GM12878 (cell line): ENCODE results near the gene PNLIPRP2. TPM values are rescaled to one million over a fixed set of nuclear protein-coding genes. Genes with fewer than 3 reads are reported as not detected.

ENCODE experiments used
- ATAC-seq: fragments of 200-7000 bp; cut with Tn5 transposase; 3 replicates; pipeline ENCODE4 v1.9.1; 2020; ENCODE audit warnings: mild to moderate bottlenecking, moderate library complexity
- BruUV-seq: library from RNA; stranded (reverse); fragments of 400-500 nt; replicated peaks from 2 replicates; lab custom pipeline; 2021; lab: Mats Ljungman, UMichigan
- CTCF ChIA-PET: fragments of 300-600 bp; sonication (Branson Sonifier 250); formaldehyde crosslinking; extraction: SDS; loops from one replicate; lab custom pipeline; 2021; ENCODE audit warnings: inconsistent platforms; lab: Yijun Ruan, JAX
- POLR2A ChIA-PET: fragments of 350-600 bp; formaldehyde crosslinking; extraction: SDS; loops from one replicate; lab custom pipeline; 2021; ENCODE audit warnings: inconsistent platforms; lab: Charles Lee
- RAD21 ChIA-PET: fragments of 300-600 bp; sonication (Branson Sonifier 250); formaldehyde crosslinking; loops from one replicate; lab custom pipeline; 2023; ENCODE audit warnings: antibody characterized with exemption; ENCODE audit not compliant: unreplicated experiment; lab: Charles Lee
- SMC1A ChIA-PET: fragments of 300-600 bp; sonication (Branson Sonifier 250); formaldehyde crosslinking; loops from one replicate; lab custom pipeline; 2023; ENCODE audit not compliant: unreplicated experiment, uncharacterized antibody; lab: Charles Lee
- DNase-seq: peaks from one replicate; pipeline ENCODE4 v3.0.0-alpha.2; 2011; ENCODE audit warnings: low read depth, low spot score
- FAIRE-seq: peaks from 3 replicates; lab custom pipeline; 2011; peaks lifted over from hg19 to GRCh38; lab: Jason Lieb, UNC
- H2AFZ ChIP-seq: 2 replicates; pipeline ENCODE4 v1.6.0; 2011; ENCODE audit warnings: low read depth, low read length, control low read depth; ENCODE audit not compliant: control insufficient read depth
- H3K27ac ChIP-seq: 2 replicates; pipeline ENCODE4 v1.5.1; 2011; ENCODE audit warnings: control low read depth; ENCODE audit not compliant: control insufficient read depth, insufficient read depth
- H3K27me3 ChIP-seq, 2 experiments: replicated peaks in 1 of 2; 2 replicates each; pipeline versions ENCODE4 v1.6.0 to v1.6.1; 2011; ENCODE audit warnings: low read length in 1 of 2; ENCODE audit not compliant: control insufficient read depth in 2 of 2, insufficient read depth in 2 of 2
- H3K36me3 ChIP-seq, 2 experiments: 2 replicates each; pipeline ENCODE4 v1.5.1; 2011; ENCODE audit warnings: low read length in 1 of 2; ENCODE audit not compliant: control insufficient read depth in 2 of 2, insufficient read depth in 2 of 2
- H3K4me1 ChIP-seq: 2 replicates; pipeline ENCODE4 v1.6.1; 2011; ENCODE audit warnings: mild to moderate bottlenecking, low read length, moderate library complexity, mixed read lengths; ENCODE audit not compliant: control insufficient read depth, insufficient read depth
- H3K4me2 ChIP-seq: 2 replicates; pipeline ENCODE4 v1.6.0; 2011; ENCODE audit warnings: control low read depth; ENCODE audit not compliant: control insufficient read depth, insufficient read depth
- H3K4me3 ChIP-seq: fragments of 200-600 bp; sonication (generic); 2 replicates; pipeline ENCODE4 v1.5.1; 2016
- H3K79me2 ChIP-seq: 2 replicates; pipeline ENCODE4 v1.6.0; 2011; ENCODE audit warnings: low read length; ENCODE audit not compliant: control insufficient read depth, insufficient read depth
- H3K9ac ChIP-seq: 2 replicates; pipeline ENCODE4 v1.8.0; 2011; ENCODE audit warnings: low read length, control low read depth, mixed read lengths; ENCODE audit not compliant: control insufficient read depth, insufficient read depth
- H3K9me3 ChIP-seq: replicated peaks from 3 replicates; pipeline ENCODE4 v1.5.1; 2011; ENCODE audit warnings: mild to moderate bottlenecking, low read length; ENCODE audit not compliant: control insufficient read depth, insufficient read depth
- H4K20me1 ChIP-seq: 2 replicates; pipeline ENCODE4 v1.6.0; 2011; ENCODE audit not compliant: control insufficient read depth, insufficient read depth
- ASH2L ChIP-seq: fragments of 300-600, 200-600 bp; sonication (generic); IDR thresholded peaks from 2 replicates; pipeline ENCODE4 v1.6.1; 2017; ENCODE audit warnings: low read depth, mild to moderate bottlenecking, borderline replicate concordance
- CBX3 ChIP-seq: fragments of 200-600 bp; sonication (generic); IDR thresholded peaks from 2 replicates; pipeline ENCODE4 v1.6.1; 2016; ENCODE audit warnings: low read depth, borderline replicate concordance
- CREM ChIP-seq: IDR thresholded peaks from 2 replicates; pipeline ENCODE4 v1.6.1; 2014; ENCODE audit warnings: antibody characterized with exemption, low read depth
- EZH2 ChIP-seq: IDR thresholded peaks from 2 replicates; pipeline ENCODE4 v1.6.1; 2012; ENCODE audit warnings: low read depth, mild to moderate bottlenecking, control low read depth, inconsistent platforms, low read length, borderline replicate concordance; ENCODE audit not compliant: control insufficient read depth
- FOXM1 ChIP-seq: IDR thresholded peaks from 2 replicates; pipeline ENCODE4 v1.6.1; 2012; ENCODE audit warnings: low read depth, mild to moderate bottlenecking, inconsistent platforms, low read length, moderate library complexity
- JUNB ChIP-seq: IDR thresholded peaks from 2 replicates; pipeline ENCODE4 v1.6.1; 2016; ENCODE audit warnings: antibody characterized with exemption, mild to moderate bottlenecking
- MEF2A ChIP-seq: IDR thresholded peaks from 2 replicates; pipeline ENCODE4 v1.6.1; 2011; ENCODE audit warnings: low read depth, mild to moderate bottlenecking, low read length, moderate library complexity; ENCODE audit not compliant: insufficient read depth
- POLR2AphosphoS5 ChIP-seq: IDR thresholded peaks from 2 replicates; pipeline ENCODE4 v1.6.1; 2011; ENCODE audit warnings: mild to moderate bottlenecking, low read length, inconsistent platforms
- RB1 ChIP-seq: fragments of 450-650 bp; formaldehyde crosslinking; IDR thresholded peaks from 2 replicates; pipeline ENCODE4 v1.6.1; 2017; ENCODE audit warnings: mild to moderate bottlenecking, borderline replicate concordance
- SUPT20H ChIP-seq: IDR thresholded peaks from 2 replicates; pipeline ENCODE4 v1.6.1; 2011; ENCODE audit warnings: low read depth, mild to moderate bottlenecking, low read length, moderate library complexity, borderline replicate concordance; ENCODE audit not compliant: control insufficient read depth
- TCF12 ChIP-seq: IDR thresholded peaks from 2 replicates; pipeline ENCODE4 v1.6.1; 2011; ENCODE audit warnings: low read depth, mild to moderate bottlenecking, low read length
- TCF3 ChIP-seq: IDR thresholded peaks from 2 replicates; pipeline ENCODE4 v1.6.1; 2012; ENCODE audit warnings: low read depth, mild to moderate bottlenecking, low read length, borderline replicate concordance; ENCODE audit not compliant: insufficient read depth
- YBX1 ChIP-seq: fragments of 450-650 bp; IDR thresholded peaks from 2 replicates; pipeline ENCODE4 v1.6.1; 2016; ENCODE audit warnings: antibody characterized with exemption
- ZBTB4 ChIP-seq: fragments of 450-650 bp; formaldehyde crosslinking; IDR thresholded peaks from 2 replicates; pipeline ENCODE4 v1.4.0; 2022; ENCODE audit warnings: mild to moderate bottlenecking, moderate library complexity
- ZNF384 ChIP-seq: IDR thresholded peaks from 2 replicates; pipeline ENCODE4 v1.6.1; 2012; ENCODE audit warnings: low read depth, mild to moderate bottlenecking, low read length, improper control_type of control experiment, borderline replicate concordance
- WGBS: methylation state at CpG from one replicate; pipeline ENCODE4 v1.1.6; 2016; ENCODE audit warnings: low lambda C conversion rate; ENCODE audit not compliant: insufficient replicate concordance, insufficient coverage; ENCODE audit errors: missing lambda C conversion rate; 5-methylcytosine and 5-hydroxymethylcytosine counted together
- in situ Hi-C: fragments of 300-500 bp; cut with MboI; formaldehyde crosslinking; loops from 9 replicates; pipeline ENCODE4 v1.14.3; 2018; ENCODE audit warnings: mixed read lengths
- intact Hi-C: fragments of 100-400 bp; cut with micrococcal nuclease; formaldehyde crosslinking; loops from one replicate; pipeline ENCODE4 v1.14.2; 2022; ENCODE audit not compliant: unreplicated experiment
- polyA plus RNA-seq, 11 experiments: library from polyadenylated mRNA; depleted of rRNA in 4 of 11; unstranded in 6 of 11; stranded (reverse) in 5 of 11; fragments of >200 nt; fragmentation: Nextera tagmentation in 4 of 11; fragmentation: Illumina TruSeq in 1 of 11; extraction: Ambion mirVana in 4 of 11; extraction: Trizol in 1 of 11; gene quantifications; 1 replicate in 1 of 11; 2 replicates in 10 of 11; pipeline versions ENCODE4 v1.2.1 to v1.2.3, GENCODE V29; 2011 to 2016; ENCODE audit warnings: inconsistent platforms in 2 of 11, missing spikeins in 2 of 11, low read depth in 1 of 11
- total RNA-seq, 4 experiments: library from RNA; depleted of rRNA in 3 of 4; stranded (reverse); fragments of >200 nt in 3 of 4; fragmentation: Illumina TruSeq in 1 of 4; extraction: Trizol in 1 of 4; gene quantifications; 2 replicates each; pipeline versions ENCODE4 v1.2.1 to v1.2.3, GENCODE V29; 2013 to 2021
- TF ChIP-seq, protein P1 (sequence below): fragments of 150-350 bp; IDR thresholded peaks from 2 replicates; pipeline ENCODE4 v1.6.1; 2016; ENCODE audit warnings: low read depth, low read length
- TF ChIP-seq, protein P2 (sequence below): fragments of 450-650 bp; IDR thresholded peaks from 2 replicates; pipeline ENCODE4 v1.6.1; 2018; ENCODE audit warnings: borderline replicate concordance, mild to moderate bottlenecking; ENCODE audit not compliant: partially characterized antibody

The PNLIPRP2 gene
- total and polyA plus RNA-seq, 10 of the 15 experiments (the other 5 are each of a cell fraction or from before 2014, with no cell fraction given): 0.33 TPM; not detected in 9

DNA sequence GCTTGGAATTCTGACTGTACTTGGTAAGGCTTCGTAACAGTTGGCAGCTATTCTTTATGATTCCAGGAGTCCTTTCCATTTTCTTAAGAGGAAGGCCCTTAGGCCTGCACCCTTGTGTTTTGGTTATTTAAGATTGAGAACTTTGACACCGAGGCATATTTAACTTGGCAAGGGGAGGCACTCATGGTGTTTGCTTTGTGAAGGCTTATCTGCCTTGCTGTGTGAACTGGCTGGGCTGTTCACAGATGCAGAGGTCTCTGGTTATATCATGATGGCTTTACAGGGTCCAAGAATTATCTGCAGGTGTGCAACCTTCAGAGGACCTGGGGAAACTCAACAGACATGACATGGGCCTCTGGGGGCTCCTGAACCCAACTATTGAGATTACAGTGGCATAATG lies 30.8 kb upstream of the PNLIPRP2 start:
- Histone ChIP-seq H3K9me3 (no peaks in the 10 kb centered on the region), H4K20me1 (no peaks in the 10 kb centered on the region), H3K27ac (no peak overlapping the region), H3K27me3 (no peaks in the 10 kb centered on the region), H3K9ac (no peak overlapping the region), H3K79me2 (no peaks in the 10 kb centered on the region), H3K4me1 (no peaks in the 10 kb centered on the region), H3K4me2 (no peak overlapping the region), H3K36me3 (no peaks in the 10 kb centered on the region), H3K4me3 (no peak overlapping the region), H2AFZ (no peak overlapping the region)
- ChIA-PET POLR2A (no interaction called here), CTCF (no interaction called here), RAD21 (no interaction called here), SMC1A (no interaction called here)
- in situ Hi-C loops: no loop called here
- no TSS peak for BruUV-seq
- no peak for FAIRE-seq
- DNase-seq: no peak
- intact Hi-C loops: no loop called here
- TF ChIP-seq JUNB (no peak), CREM (no peak), RB1 (no peak), SUPT20H (no peak), ZNF384 (no peak), POLR2AphosphoS5 (no peak), FOXM1 (no peak), ASH2L (no peak), EZH2 (no peak), TCF3 (no peak), ZBTB4 (CRISPR knock-in tag) (no peak), TCF12 (no peak), YBX1 (no peak), MEF2A (no peak), CBX3 (no peak)
- TF ChIP-seq, protein P1, sequence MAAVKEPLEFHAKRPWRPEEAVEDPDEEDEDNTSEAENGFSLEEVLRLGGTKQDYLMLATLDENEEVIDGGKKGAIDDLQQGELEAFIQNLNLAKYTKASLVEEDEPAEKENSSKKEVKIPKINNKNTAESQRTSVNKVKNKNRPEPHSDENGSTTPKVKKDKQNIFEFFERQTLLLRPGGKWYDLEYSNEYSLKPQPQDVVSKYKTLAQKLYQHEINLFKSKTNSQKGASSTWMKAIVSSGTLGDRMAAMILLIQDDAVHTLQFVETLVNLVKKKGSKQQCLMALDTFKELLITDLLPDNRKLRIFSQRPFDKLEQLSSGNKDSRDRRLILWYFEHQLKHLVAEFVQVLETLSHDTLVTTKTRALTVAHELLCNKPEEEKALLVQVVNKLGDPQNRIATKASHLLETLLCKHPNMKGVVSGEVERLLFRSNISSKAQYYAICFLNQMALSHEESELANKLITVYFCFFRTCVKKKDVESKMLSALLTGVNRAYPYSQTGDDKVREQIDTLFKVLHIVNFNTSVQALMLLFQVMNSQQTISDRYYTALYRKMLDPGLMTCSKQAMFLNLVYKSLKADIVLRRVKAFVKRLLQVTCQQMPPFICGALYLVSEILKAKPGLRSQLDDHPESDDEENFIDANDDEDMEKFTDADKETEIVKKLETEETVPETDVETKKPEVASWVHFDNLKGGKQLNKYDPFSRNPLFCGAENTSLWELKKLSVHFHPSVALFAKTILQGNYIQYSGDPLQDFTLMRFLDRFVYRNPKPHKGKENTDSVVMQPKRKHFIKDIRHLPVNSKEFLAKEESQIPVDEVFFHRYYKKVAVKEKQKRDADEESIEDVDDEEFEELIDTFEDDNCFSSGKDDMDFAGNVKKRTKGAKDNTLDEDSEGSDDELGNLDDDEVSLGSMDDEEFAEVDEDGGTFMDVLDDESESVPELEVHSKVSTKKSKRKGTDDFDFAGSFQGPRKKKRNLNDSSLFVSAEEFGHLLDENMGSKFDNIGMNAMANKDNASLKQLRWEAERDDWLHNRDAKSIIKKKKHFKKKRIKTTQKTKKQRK: no peak
- TF ChIP-seq, protein P2, sequence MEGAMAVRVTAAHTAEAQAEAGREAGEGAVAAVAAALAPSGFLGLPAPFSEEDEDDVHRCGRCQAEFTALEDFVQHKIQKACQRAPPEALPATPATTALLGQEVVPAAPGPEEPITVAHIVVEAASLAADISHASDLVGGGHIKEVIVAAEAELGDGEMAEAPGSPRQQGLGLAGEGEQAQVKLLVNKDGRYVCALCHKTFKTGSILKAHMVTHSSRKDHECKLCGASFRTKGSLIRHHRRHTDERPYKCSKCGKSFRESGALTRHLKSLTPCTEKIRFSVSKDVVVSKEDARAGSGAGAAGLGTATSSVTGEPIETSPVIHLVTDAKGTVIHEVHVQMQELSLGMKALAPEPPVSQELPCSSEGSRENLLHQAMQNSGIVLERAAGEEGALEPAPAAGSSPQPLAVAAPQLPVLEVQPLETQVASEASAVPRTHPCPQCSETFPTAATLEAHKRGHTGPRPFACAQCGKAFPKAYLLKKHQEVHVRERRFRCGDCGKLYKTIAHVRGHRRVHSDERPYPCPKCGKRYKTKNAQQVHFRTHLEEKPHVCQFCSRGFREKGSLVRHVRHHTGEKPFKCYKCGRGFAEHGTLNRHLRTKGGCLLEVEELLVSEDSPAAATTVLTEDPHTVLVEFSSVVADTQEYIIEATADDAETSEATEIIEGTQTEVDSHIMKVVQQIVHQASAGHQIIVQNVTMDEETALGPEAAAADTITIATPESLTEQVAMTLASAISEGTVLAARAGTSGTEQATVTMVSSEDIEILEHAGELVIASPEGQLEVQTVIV: no peak
- 3% methylated on average over 2 of the region's 2 CpGs for WGBS
- ATAC-seq: no peak
